ENCODE data around the gene ACAT1.

Gene ACAT1

GRCh38 chr11:108121274-108122155 is at the start of gene ACAT1:
ACAT1 (plus strand) TSS chr11:108121567; CDS start chr11:108121607, 40 bp downstream.
- in situ Hi-C loops (cut with MboI; ENCODE audit: low pct_unique_long_range_greater_than_20kb, low sequenced_read_pairs, unreplicated experiment) = loop anchor here (10.0 kb wide), 1 partner anchor 533 kb away; no protein-coding TSS in a partner anchor

GRCh38 chr11:108084811-108085210 is 36.6 kb upstream of the ACAT1 start:
- DNase-seq (ENCODE audit: low spot score) = no peak
- no peak for TF ChIP-seq CTCF (IDR thresholded peaks at IDR 0.05; ENCODE audit: extremely low read depth, insufficient read depth, missing control alignments)
- in situ Hi-C loops (cut with MboI; ENCODE audit: low pct_unique_long_range_greater_than_20kb, low sequenced_read_pairs, unreplicated experiment) = no loop called here

More at GRCh38 chr11:108121274-108122155, at the start of gene ACAT1:
- no peak for TF ChIP-seq CTCF (IDR thresholded peaks at IDR 0.05; ENCODE audit: extremely low read depth, insufficient read depth, missing control alignments)
- peak; percentile 92 for DNase-seq (ENCODE audit: low spot score)

GRCh38 chr11:108085672-108086071 is 35.7 kb upstream of the ACAT1 start:
- DNase-seq (ENCODE audit: low spot score) = no peak
- TF ChIP-seq CTCF (IDR thresholded peaks at IDR 0.05; ENCODE audit: extremely low read depth, insufficient read depth, missing control alignments) = no peak
- in situ Hi-C loops (cut with MboI; ENCODE audit: low pct_unique_long_range_greater_than_20kb, low sequenced_read_pairs, unreplicated experiment) = no loop called here

- no peak for TF ChIP-seq CTCF (IDR thresholded peaks at IDR 0.05; ENCODE audit: extremely low read depth, insufficient read depth, missing control alignments)
- DNase-seq (ENCODE audit: low spot score) = no peak
- in situ Hi-C loops (cut with MboI; ENCODE audit: low pct_unique_long_range_greater_than_20kb, low sequenced_read_pairs, unreplicated experiment) = no loop called here
These were observed 29.2 kb upstream of the ACAT1 start for GRCh38 chr11:108092134-108092533.

GRCh38 chr11:108093128-108093904 is 28.1 kb upstream of the ACAT1 start:
- no peak for TF ChIP-seq CTCF (IDR thresholded peaks at IDR 0.05; ENCODE audit: extremely low read depth, insufficient read depth, missing control alignments)
- no peak for DNase-seq (ENCODE audit: low spot score)
- in situ Hi-C loops (cut with MboI; ENCODE audit: low pct_unique_long_range_greater_than_20kb, low sequenced_read_pairs, unreplicated experiment) = no loop called here

- no peak for DNase-seq (ENCODE audit: low spot score)
- TF ChIP-seq CTCF (IDR thresholded peaks at IDR 0.05; ENCODE audit: extremely low read depth, insufficient read depth, missing control alignments) = no peak
- in situ Hi-C loops (cut with MboI; ENCODE audit: low pct_unique_long_range_greater_than_20kb, low sequenced_read_pairs, unreplicated experiment) = no loop called here
These were observed 24.2 kb upstream of the ACAT1 start for GRCh38 chr11:108097179-108097578.

Measured in GM13977 (cell line).